Neural cell (in vitro differentiated cells): ENCODE results near the gene APMAP. TPM values are rescaled to one million over a fixed set of nuclear protein-coding genes. Genes with fewer than 3 reads are reported as not detected.

Source experiments
- H2AFZ ChIP-seq: fragments of 200-600, 300-800 bp; sonication (generic), shearing (Covaris generic); 2 replicates; pipeline ENCODE4 v1.6.0; 2014; ENCODE audit warnings: low read depth, mild to moderate bottlenecking, antibody characterized with exemption, low read length, moderate library complexity
- H3F3A ChIP-seq: fragments of 200-600 bp; shearing (Covaris generic); 2 replicates; pipeline ENCODE4 v1.6.1; 2016; ENCODE audit warnings: mild to moderate bottlenecking, moderate library complexity, mixed read lengths, antibody characterized with exemption, low read length; ENCODE audit not compliant: insufficient read depth, poor library complexity, severe bottlenecking
- H3K27ac ChIP-seq: fragments of 200-600, 300-800 bp; sonication (generic), shearing (Covaris generic); 2 replicates; pipeline ENCODE4 v1.5.1; 2014; ENCODE audit warnings: mild to moderate bottlenecking, low read length, moderate library complexity
- H3K27me3 ChIP-seq: fragments of 300-800, 200-600 bp; sonication (generic), shearing (Covaris generic); 2 replicates; pipeline ENCODE4 v1.6.0; 2014; ENCODE audit warnings: mild to moderate bottlenecking, low read depth, low read length, moderate library complexity; ENCODE audit not compliant: insufficient read depth
- H3K36me3 ChIP-seq: fragments of 300-800, 200-600 bp; sonication (generic), shearing (Covaris generic); 2 replicates; pipeline ENCODE4 v1.5.1; 2014; ENCODE audit warnings: mild to moderate bottlenecking, antibody characterized with exemption, low read length, moderate library complexity; ENCODE audit not compliant: insufficient read depth
- H3K4me2 ChIP-seq: fragments of 300-800, 200-600 bp; sonication (generic), shearing (Covaris generic); 2 replicates; pipeline ENCODE4 v1.6.0; 2014; ENCODE audit warnings: mild to moderate bottlenecking, low read length
- H3K4me3 ChIP-seq: fragments of 300-800, 200-600 bp; sonication (generic), shearing (Covaris generic); 2 replicates; pipeline ENCODE4 v1.5.1; 2014; ENCODE audit warnings: mild to moderate bottlenecking, low read length, moderate library complexity
- H3K79me2 ChIP-seq: fragments of 200-600 bp; shearing (Covaris generic); replicated peaks from 2 replicates; pipeline ENCODE4 v1.6.0; 2014; ENCODE audit warnings: mild to moderate bottlenecking, low read length, moderate library complexity; ENCODE audit not compliant: insufficient read depth
- H3K9ac ChIP-seq: fragments of 300-800, 200-600 bp; sonication (generic), shearing (Covaris generic); 2 replicates; pipeline ENCODE4 v1.6.1; 2016; ENCODE audit warnings: mild to moderate bottlenecking, low read length, mixed read lengths
- H3K9me2 ChIP-seq: fragments of 200-600 bp; shearing (Covaris generic); 2 replicates; pipeline ENCODE4 v1.6.1; 2016; ENCODE audit warnings: mild to moderate bottlenecking, low read length, mixed read lengths; ENCODE audit not compliant: insufficient read depth
- H3K9me3 ChIP-seq: fragments of 200-600, 300-800 bp; sonication (generic), shearing (Covaris generic); 2 replicates; pipeline ENCODE4 v1.6.1; 2016; ENCODE audit warnings: mild to moderate bottlenecking, mixed run types, low read length, moderate library complexity, mixed read lengths
- H4K20me1 ChIP-seq: fragments of 200-600 bp; shearing (Covaris generic); 2 replicates; pipeline ENCODE4 v1.6.1; 2016; ENCODE audit warnings: mild to moderate bottlenecking, mixed run types; ENCODE audit not compliant: insufficient read depth
- CTCF ChIP-seq: fragments of 450-650 bp; IDR thresholded peaks from 2 replicates; pipeline ENCODE4 v1.5.1; 2014; ENCODE audit warnings: antibody characterized with exemption, mild to moderate bottlenecking, moderate library complexity; ENCODE audit not compliant: poor library complexity, severe bottlenecking
- EP300 ChIP-seq: fragments of 450-650 bp; conservative IDR thresholded peaks from 2 replicates; pipeline ENCODE4 v1.6.1; 2014; ENCODE audit warnings: antibody characterized with exemption, mild to moderate bottlenecking, moderate library complexity; ENCODE audit not compliant: poor library complexity, severe bottlenecking
- EZH2 ChIP-seq: fragments of 200-600, 300-800 bp; shearing (Covaris generic), sonication (generic); IDR thresholded peaks from 2 replicates; pipeline ENCODE4 v1.6.1; 2014; ENCODE audit warnings: antibody characterized with exemption, low read length, borderline replicate concordance, mild to moderate bottlenecking; ENCODE audit not compliant: insufficient read depth, poor library complexity, severe bottlenecking
- MXI1 ChIP-seq: fragments of 450-650 bp; conservative IDR thresholded peaks from 2 replicates; pipeline ENCODE4 v1.6.1; 2014; ENCODE audit warnings: antibody characterized with exemption, mild to moderate bottlenecking; ENCODE audit not compliant: poor library complexity, severe bottlenecking
- POLR2AphosphoS5 ChIP-seq: IDR thresholded peaks from 2 replicates; pipeline ENCODE4 v1.6.1; 2012
- RAD21 ChIP-seq: fragments of 450-650 bp; conservative IDR thresholded peaks from 2 replicates; pipeline ENCODE4 v1.6.1; 2014; ENCODE audit warnings: antibody characterized with exemption, mild to moderate bottlenecking, moderate library complexity
- SMC3 ChIP-seq: fragments of 450-650 bp; conservative IDR thresholded peaks from 2 replicates; pipeline ENCODE4 v1.6.1; 2014; ENCODE audit warnings: antibody characterized with exemption, mild to moderate bottlenecking, moderate library complexity; ENCODE audit not compliant: poor library complexity
- TAF1 ChIP-seq: IDR thresholded peaks from 2 replicates; pipeline ENCODE4 v1.6.1; 2012; ENCODE audit warnings: low read depth
- polyA plus RNA-seq: library from polyadenylated mRNA; depleted of rRNA; stranded (reverse); fragments of >200 nt; gene quantifications from 2 replicates; pipeline ENCODE4 v1.2.3, GENCODE V29; 2014
- TF ChIP-seq, protein P1 (sequence below): IDR thresholded peaks from 2 replicates; pipeline ENCODE4 v1.6.1; 2012; ENCODE audit warnings: borderline replicate concordance

Gene APMAP
- polyA plus RNA-seq, 1 donor from 2014 or later = 140 TPM

DNA sequence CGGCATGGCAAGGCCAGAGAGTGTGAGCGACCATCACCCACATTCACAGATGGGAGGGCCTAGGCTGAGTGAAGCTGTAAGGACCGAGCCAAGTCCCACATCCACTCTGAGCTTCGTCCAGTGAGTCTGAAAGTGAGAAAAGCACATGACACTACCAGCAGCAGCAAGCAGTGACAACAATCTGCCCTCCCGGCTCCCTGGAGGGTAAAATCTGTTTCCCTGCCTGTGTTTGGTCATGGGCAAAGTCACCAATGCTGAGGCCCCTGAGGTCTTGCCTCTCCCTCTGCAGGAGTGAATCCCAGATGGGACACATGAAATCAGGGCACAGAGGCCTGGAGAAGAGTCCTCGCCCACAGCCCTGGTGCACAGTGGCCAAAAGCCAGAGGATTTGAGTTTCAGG is 49.9 kb downstream of the APMAP start:
- H4K20me1 ChIP-seq = no peaks in the 10 kb centered on the region
- no peak overlapping the region for H3K4me2 ChIP-seq
- H3K79me2 ChIP-seq = no peaks in the 10 kb centered on the region
- H3K4me3 ChIP-seq = no peak overlapping the region
- H3K9me3 ChIP-seq = no peaks in the 10 kb centered on the region
- H3K27ac ChIP-seq = no peak overlapping the region
- no peaks in the 10 kb centered on the region for H3F3A ChIP-seq
- no peaks in the 10 kb centered on the region for H3K9me2 ChIP-seq
- H3K9ac ChIP-seq = no peak overlapping the region
- TF ChIP-seq TAF1 (no peak), SMC3 (no peak), MXI1 (no peak), RAD21 (no peak), EP300 (no peak), CTCF (no peak), EZH2 (no peak), POLR2AphosphoS5 (no peak)
- TF ChIP-seq, protein P1, sequence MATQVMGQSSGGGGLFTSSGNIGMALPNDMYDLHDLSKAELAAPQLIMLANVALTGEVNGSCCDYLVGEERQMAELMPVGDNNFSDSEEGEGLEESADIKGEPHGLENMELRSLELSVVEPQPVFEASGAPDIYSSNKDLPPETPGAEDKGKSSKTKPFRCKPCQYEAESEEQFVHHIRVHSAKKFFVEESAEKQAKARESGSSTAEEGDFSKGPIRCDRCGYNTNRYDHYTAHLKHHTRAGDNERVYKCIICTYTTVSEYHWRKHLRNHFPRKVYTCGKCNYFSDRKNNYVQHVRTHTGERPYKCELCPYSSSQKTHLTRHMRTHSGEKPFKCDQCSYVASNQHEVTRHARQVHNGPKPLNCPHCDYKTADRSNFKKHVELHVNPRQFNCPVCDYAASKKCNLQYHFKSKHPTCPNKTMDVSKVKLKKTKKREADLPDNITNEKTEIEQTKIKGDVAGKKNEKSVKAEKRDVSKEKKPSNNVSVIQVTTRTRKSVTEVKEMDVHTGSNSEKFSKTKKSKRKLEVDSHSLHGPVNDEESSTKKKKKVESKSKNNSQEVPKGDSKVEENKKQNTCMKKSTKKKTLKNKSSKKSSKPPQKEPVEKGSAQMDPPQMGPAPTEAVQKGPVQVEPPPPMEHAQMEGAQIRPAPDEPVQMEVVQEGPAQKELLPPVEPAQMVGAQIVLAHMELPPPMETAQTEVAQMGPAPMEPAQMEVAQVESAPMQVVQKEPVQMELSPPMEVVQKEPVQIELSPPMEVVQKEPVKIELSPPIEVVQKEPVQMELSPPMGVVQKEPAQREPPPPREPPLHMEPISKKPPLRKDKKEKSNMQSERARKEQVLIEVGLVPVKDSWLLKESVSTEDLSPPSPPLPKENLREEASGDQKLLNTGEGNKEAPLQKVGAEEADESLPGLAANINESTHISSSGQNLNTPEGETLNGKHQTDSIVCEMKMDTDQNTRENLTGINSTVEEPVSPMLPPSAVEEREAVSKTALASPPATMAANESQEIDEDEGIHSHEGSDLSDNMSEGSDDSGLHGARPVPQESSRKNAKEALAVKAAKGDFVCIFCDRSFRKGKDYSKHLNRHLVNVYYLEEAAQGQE = no peak
- no peak overlapping the region for H2AFZ ChIP-seq
- no peaks in the 10 kb centered on the region for H3K27me3 ChIP-seq
- H3K36me3 ChIP-seq = no peaks in the 10 kb centered on the region

- no peaks in the 10 kb centered on the region for H4K20me1 ChIP-seq
- TF ChIP-seq TAF1 (no peak), CTCF (peak; percentile 11)
- H3K79me2 ChIP-seq = no peaks in the 10 kb centered on the region
- no peaks in the 10 kb centered on the region for H3K36me3 ChIP-seq
- no peaks in the 10 kb centered on the region for H3K27me3 ChIP-seq
- no peaks in the 10 kb centered on the region for H3F3A ChIP-seq
- H3K9me2 ChIP-seq = no peaks in the 10 kb centered on the region
- H3K9me3 ChIP-seq = no peaks in the 10 kb centered on the region
- no peak overlapping the region for H3K4me2 ChIP-seq
- no peak overlapping the region for H3K9ac ChIP-seq
- H3K4me3 ChIP-seq = no peak overlapping the region
- no peak overlapping the region for H2AFZ ChIP-seq
- H3K27ac ChIP-seq = no peak overlapping the region
Observed at GRCh38 chr20:24939036-24939435, 53.5 kb downstream of the APMAP start.
